HG03139 (cell line): ENCODE results near the gene IMMP1L.

Experiments used
- ATAC-seq: cut with Tn5 transposase; IDR thresholded peaks from one replicate; pipeline ENCODE4 v1.9.1; 2021; ENCODE audit not compliant: unreplicated experiment

Gene IMMP1L

DNA sequence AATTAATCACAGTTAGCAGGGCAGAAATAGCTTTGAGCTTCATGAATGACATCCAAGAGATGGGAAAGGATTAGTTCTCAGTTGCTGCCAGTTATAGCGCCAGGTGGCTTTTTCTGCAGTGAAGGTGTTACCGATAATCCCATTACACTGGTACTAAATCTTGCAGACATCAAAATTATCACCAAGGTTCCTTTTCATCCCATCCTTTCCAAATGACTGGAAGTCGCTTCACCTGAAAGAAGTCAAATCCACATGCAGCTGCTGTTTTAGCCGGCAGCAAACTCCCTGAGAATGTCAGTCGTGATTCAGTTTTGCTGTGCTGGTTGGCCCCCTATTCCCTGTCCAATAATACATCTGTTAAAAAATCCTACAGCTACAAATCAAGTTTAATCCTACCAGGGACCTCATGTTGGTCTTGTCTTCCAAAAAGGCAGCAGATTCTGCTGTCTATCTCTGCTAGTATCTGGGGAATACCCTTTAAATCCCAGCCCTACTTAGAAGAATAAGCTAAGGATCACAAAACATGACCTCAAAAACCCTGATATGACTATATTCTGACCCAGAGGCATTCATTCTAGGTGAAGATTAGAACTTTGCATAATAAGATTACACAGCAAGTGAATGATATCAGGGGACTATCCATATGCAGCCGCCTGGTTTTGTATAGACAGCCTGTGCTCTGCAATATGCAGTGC lies 31.7 kb downstream of the IMMP1L start:
- ATAC-seq = no peak

DNA sequence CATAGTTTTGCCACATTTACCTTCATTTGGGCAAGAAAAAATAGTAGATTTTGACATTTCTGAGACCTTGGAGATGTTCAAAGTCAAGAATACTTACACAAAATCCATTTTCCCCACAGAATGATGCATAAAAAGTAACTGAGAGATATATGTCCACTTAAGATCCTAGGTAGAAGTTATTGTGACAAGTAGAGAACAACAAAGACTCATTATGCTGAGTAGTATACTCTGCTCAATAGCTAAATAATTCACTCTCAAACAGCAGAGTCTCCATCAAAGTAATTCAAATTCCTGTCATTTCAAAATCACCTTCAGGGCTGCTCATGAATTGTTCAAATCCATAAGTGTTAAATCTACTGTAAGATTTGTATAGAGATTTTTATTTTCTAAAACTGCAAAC lies 35.3 kb downstream of the IMMP1L start:
- ATAC-seq = no peak

DNA sequence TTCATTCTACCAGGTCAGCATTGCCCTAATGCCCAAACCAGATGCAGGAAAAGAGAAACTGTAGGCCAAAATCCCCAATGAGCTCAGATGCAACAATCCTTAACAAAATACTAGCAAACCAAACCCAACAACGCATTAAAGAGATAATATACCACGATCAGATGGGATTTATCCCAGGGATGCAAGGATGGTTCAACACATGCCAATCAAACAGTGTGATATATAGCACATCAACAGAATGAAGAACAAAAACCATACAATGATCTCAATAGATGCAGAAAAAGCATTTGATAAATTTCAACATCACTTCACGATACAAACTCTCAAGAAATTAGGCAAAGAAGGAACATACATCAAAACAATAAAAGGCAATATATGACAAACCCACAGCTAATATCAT lies 45.0 kb downstream of the IMMP1L start:
- ATAC-seq = no peak

DNA sequence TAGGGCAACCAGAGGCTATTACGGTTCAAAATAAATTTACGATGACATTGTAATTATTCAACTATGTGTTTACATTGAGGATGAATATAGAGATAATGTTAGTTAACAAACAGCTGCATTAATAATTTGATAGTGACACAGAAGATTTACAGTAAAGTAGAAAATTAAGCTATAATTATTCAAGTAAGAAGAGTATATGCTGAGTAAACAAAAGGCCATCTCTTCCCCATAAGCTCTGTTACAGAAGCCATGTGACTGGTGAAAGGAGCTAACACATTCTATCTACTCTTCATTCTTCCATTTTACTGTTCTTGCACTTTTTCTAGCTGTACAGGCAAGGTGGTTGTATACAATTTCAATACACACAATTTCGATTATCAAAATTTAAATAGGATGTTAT lies 54.2 kb downstream of the IMMP1L start:
- no peak for ATAC-seq

DNA sequence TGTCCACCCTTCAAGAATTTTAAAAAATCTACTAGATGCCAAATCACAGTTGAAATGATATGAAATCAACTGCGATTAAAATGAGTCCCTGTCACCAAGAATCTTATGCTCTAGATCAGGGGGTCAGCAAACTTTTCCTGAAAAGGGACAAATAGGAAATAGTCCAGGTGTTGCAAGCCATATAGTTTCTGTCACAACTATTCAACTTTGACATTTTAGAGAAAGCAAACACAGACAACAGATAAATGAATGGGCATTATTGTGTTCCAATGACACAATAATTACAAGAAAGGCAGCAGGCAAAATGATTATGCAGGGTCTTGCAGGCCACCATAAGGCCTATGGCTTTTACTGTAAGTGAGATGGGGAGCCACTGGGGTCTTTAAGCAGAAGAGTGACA lies 58.6 kb downstream of the IMMP1L start:
- no peak for ATAC-seq

DNA sequence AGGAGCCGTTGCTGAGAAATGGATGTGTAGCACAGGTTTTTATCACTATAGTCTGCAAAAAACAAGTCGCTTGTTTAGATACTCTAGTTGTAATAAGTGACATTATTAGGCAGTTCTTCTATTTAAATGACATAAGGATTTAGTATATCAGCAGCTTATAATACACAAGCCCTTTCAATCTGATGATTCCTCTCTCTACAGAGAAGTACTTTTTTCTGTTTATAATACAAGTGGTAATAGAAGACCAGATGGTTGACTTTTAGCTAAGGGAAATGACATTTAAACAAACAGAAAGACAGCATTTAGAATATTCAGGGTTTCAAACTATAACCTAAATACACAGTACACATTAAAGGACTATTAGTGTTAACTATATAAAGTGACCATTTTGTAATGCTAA lies 60.4 kb downstream of the IMMP1L start:
- ATAC-seq = no peak

DNA sequence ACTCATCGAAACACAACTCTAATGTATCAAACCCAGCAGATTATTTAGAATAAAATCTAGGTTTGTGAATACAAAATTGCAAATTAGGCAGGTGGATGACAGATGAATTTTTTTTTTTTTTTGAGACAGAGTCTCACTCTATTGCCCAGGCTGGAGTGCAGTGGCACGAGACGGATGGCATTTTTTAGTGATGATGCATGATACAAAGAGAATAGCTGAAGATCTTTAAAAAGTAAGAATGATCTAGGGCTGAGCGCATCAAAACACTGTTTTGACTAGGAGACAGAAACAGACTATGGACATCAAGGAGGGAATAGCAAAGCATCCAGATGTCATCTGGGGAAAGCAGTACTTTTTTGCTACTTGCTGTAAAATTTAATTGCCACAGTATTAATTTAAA lies 63.8 kb downstream of the IMMP1L start:
- no peak for ATAC-seq

DNA sequence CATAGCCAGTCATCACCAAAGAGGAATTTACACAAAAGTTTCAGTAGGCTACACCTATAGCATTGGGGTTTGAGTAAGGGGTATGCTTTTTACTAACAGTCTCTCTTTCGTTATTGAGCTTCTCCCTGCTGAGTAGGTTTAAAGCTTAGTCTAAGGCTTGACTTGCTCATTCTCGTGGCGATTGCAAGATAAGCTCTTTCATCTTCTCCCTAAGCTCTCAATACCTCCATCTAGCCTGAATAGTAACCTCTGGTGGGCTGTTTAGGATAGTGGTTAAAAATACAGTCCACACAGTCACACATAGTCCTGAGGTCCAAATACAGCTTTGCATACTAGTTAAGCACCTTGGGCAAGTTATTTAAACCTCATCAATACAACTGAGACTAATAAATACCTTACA lies 65.6 kb downstream of the IMMP1L start:
- no peak for ATAC-seq

DNA sequence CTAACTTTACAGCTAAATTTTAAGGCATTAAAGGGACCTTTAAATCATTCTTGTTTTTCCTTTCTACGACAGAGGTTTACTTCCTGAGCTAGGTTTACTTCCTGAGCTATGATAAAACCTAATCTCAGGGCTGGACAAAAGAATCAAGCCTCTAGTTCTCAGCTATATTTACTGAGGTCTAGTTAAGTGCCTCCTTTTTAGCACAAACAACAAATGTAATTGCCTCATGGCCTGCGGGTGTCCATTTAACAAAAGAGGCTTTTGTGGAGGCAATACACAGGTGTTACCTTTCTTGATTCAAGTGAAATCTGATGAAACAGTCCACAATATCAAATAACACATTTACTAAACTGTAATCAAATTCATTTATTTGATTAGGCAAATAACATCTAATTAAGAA lies 67.3 kb downstream of the IMMP1L start:
- no peak for ATAC-seq

DNA sequence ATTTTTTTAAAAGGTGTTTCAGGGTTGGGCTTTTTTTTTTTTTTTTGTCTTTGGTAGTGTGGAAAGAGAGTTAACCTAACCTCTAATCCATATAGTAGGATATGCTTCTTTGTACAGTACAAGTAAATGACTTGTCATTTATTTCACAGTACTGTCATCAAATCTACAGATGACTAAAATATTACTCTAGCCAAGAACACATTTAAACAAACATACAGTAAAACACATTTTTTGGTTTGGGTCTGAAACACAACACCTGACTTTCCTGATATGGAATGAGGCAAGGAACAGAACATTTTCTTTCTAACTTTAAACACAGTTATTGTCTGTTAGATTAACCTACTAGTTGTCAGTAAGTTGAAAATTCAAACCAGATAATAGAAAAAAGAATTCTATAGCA lies 68.1 kb downstream of the IMMP1L start:
- no peak for ATAC-seq

DNA sequence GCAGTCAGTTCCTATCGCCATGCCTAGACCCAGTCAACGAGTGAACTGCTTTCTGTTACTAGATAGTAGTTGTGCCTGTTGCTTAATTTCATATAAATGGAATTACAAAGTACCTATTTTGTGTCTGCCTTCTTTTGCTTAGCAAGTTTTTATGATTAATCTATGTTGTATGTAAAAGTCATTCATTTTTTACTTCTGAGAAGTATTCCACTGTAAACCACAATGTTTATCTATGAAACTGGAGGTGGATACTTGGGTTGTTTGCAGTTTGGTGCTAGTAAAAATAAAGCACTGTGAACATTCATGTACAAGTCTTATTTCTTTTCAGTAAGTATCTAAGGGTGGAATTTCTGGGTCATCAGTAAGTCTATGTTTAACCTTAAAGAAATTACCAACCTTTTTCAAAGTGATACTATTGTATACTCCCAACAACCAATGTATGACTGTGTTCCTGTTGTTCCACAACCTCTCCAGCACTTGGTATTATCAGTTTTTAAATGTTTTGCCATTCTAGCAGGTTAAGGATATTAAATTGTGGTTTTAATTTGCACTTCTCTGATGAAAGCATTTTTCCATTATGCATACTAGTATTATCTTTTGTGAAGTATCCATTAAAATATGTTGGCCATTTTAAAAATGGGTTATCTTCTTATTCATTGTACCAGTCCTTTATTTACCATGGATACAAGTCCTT lies 71.5 kb downstream of the IMMP1L start:
- ATAC-seq = no peak

DNA sequence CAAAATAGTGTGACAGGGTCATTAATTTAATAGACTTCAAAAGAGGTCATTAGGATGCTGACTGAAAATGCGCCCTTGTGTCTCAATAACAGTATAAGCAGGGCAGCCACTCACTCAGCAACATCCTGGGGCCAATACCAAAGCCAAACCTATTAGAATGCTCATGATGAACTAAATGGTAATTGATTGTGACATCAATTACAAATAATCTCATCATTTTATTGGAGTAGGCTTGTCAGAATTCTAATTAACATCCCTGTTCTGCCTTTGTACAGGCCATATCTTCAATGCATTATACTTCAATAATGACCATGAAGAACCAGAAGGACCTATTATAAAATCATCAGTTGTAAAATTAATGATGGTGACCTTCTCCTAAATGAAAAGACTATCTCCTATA lies 75.6 kb downstream of the IMMP1L start:
- ATAC-seq = no peak

DNA sequence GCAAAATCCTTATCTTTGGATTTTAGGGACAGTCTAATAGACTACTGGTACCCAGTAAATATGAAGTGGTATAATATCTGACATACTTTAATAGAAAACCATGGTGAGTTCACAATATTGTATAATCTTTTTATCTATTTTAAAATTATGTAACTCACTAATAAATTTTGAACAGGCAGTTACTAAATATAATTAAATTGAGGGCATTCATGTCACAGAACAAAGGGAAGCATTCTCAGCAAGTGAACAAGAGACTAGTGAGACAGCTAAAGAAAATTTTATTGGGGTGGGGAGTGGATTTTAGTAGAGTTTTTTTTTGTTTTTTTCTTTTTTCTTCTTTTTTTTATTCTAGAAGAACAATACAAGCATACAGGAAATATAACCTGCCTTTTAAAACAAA lies 84.8 kb downstream of the IMMP1L start:
- ATAC-seq = no peak

DNA sequence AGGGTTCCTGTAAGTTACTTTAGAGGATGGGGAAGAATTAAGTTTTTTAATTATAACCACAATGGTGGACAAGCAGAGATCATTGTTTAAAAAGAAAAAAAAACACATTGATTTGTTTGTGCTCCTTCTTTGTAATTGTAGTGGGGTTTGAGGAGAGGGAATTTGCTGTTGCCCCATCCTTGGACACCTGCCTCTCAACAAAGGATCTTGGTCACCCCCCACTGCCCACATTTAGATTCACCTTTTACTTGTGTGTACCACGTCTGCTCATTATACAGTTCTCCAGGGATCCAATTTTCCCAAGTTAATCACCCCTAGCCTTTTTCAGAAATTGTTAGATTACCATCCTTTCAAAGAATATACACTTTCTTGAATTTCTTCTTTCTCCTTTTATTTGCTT lies 86.7 kb downstream of the IMMP1L start:
- no peak for ATAC-seq

DNA sequence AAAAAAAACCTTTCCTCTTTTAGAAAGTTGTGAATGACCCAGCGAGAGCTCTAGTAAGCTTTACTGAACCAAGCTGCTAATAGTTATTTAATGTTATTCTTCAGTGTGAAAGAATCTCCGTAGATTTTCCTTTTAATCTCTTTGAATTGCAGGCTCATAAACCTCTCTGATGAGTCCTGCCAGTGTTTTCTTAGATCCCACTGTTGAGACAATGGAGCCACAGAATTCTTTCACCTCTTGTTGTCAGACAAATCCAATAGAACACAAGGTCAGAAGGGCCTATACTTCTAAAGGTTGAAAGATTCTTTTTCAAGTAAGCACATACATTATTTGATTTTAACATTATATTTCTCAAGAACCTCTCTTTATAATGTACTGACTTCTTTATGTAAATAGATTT lies 87.6 kb downstream of the IMMP1L start:
- ATAC-seq = no peak

DNA sequence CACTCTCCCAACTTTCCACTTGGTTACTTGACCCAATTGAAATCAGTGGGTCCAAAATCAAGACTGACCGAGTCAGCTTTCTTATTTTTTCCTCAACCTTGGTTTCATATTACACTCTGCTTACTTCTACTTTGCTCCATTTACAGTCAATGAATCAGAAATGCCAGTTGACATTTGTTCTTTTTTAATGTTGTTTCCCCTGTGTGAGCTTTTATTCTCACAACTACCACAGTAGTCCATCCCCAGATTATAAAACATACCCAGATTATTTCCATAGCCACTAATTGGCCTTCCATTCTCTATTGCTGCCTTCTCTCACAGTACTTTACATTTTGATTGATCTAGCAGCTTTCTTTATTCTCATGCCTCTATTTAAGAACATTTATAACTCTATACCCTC lies 89.8 kb downstream of the IMMP1L start:
- ATAC-seq = no peak

DNA sequence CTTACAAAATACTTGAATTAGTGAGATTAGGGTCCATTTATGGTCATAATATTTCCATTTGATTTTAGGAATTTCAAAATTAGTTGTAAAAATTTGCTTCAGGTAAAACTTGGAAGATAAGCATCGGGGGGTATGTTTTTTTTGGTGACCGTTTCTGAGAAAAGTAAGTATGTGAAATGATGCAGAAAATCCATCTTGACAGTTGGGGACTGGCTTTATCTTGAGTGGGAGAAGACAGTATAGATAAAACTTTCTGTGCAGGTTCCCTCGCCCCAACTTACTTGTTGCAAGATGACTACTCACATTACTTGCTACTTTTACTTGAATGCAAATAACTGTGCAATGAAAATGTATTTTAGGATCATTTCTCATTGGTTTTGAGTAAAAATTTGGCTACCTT lies 90.3 kb downstream of the IMMP1L start:
- no peak for ATAC-seq

DNA sequence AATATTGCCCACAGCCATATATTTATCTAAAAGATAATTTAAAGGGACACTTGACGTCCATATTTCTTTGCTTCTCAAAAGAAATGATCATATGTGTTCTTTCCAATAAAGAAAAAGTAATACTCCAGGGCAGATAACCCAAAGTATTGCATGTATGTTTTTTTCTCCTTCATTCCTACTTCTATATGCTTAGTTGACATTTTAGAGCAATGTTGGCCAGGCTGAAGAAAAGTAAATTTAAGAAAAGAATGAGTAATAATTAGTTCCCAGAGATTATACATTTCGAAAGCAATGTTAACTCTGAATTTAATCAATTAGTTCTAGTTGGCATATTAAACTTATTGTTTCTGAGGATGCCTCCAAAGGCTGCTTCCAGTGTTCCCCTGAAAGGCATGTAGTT lies 91.6 kb downstream of the IMMP1L start:
- ATAC-seq = no peak

DNA sequence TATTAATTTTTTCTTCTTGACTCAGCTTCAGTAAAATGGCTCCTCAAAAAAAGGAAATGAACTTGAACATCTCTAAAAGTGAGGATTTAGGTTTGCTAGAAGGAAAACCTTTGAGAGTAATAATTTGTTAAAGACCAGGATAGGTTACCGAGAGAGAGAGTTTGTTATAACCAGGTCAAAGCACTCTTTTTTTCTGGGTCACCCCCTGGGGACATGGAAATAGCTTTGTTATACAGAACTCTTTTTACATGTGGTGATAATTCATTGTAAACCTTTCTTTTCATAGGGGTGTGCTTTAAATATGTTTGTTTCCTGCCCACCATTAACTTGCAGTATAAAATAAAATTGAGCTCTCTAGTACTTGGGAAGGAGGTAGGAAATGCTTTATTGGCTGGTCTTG lies 92.1 kb downstream of the IMMP1L start:
- no peak for ATAC-seq

DNA sequence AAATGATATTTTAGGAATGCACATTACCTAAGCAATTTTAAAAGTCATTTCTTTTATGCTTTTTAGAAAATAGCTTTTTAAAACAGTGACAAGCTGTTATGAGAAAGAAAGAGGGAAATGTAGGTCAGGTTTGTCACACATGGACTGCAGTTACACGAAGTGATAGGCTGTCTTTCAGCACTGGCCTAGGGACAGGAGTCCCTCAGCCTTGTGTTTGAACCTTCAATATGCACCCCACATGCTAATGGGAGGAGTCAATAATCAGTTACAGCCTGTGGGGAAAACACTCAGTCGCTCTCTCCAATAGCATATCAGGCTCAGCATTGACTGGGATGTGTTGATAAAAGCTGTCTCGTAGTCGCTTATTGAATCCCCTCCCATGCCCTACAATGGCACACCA lies 94.0 kb downstream of the IMMP1L start:
- no peak for ATAC-seq

DNA sequence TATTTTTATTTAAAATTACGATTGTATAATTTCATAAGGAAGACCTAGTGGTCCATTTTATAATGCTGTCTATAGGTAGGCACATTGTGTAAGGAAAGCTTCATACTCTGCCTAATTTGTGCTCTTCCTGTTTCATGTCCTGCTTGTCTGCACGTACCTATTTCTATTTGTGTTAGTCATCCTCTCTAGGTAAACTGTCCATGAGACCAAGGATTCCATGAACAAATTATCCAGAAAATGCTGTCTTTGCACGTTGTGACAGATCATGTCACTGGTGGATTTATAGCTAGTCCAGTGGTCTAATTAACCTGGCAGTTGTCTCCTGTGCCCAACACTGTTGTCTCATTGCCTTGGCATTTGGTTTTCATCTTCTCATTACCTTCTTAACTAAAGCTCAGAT lies 95.1 kb downstream of the IMMP1L start:
- no peak for ATAC-seq

DNA sequence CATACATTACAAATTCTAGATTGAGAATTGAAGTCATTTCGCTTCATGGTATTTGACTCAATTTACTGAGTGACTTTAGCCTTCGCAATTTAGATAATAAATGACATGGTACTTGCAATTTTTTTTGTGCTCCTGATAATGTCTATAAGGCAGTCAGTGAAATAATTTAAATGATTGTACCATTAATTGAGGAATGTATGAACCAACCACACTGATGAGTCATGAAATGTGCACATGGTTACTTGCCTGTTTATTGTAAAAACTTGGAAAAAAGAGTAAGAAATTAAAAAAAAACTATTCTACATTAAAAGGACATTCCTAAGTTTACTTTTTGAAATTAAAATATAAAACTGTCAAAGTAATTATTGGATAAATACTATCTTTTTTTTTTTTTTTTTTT lies 96.5 kb downstream of the IMMP1L start:
- no peak for ATAC-seq

DNA sequence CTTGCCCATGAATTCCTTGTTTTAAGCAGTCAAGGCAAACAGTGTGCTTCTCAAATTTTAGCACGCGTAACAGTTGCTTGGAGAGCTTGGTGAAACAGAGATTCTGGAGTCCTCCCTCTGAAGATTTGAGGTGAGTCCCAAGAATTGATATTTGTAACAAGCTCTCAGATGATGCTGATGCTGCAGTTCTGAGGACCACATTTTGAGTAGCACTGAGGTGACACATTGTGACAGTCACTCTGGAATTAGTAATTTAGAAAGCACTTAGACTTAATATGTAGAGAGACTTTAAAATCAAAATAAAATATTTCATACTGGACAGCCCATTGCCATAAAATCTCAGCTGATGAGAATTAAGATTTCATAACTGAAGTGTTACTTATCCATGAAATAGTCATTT lies 101.2 kb downstream of the IMMP1L start:
- no peak for ATAC-seq
